ENCODE results near the gene UGT2B7.

UGT2B7 gene

GRCh38 chr4:69069085-69069484 is 27.2 kb upstream of the UGT2B7 start:
- 100% methylated on average over 1 of the region's 2 CpGs for WGBS (ENCODE audit: insufficient coverage)
- Histone ChIP-seq H3K27me3 (replicated peaks in 2 of 5; ENCODE audit: control insufficient read depth in 4 of 5, insufficient read depth in 5 of 5, low read length in 4 of 5) (no peaks in the 10 kb centered on the region), H3K36me3 (ENCODE audit: control insufficient read depth in 4 of 4, insufficient read depth in 4 of 4, low read length in 3 of 4) (no peaks in the 10 kb centered on the region), H3K4me1 (ENCODE audit: control extremely low read depth in 1 of 4, control insufficient read depth in 4 of 4, insufficient read depth in 4 of 4, low read length in 3 of 4) (no peaks in the 10 kb centered on the region), H3K9me3 (ENCODE audit: control extremely low read depth in 1 of 5, control insufficient read depth in 4 of 5, insufficient read depth in 2 of 5, low read depth in 1 of 5, low read length in 4 of 5) (no peaks in the 10 kb centered on the region), H3K4me3 (ENCODE audit: control insufficient read depth in 1 of 7, extremely low read depth in 1 of 7, insufficient read depth in 4 of 7, low read depth in 2 of 7, low read length in 6 of 7) (no peak overlapping the region), H3K27ac (ENCODE audit: insufficient read depth in 1 of 2, low read depth in 1 of 2, low read length in 2 of 2, poor library complexity in 1 of 2, severe bottlenecking in 2 of 2) (no peak overlapping the region)
- POLR2A ChIA-PET = no interaction called here
- CTCF ChIA-PET = no interaction called here
- DNase-seq = no peak

GRCh38 chr4:69070590-69070989 is 25.7 kb upstream of the UGT2B7 start:
- no peaks in the 10 kb centered on the region for H3K9me3 ChIP-seq (ENCODE audit: control extremely low read depth in 1 of 5, control insufficient read depth in 4 of 5, insufficient read depth in 2 of 5, low read depth in 1 of 5, low read length in 4 of 5)
- H3K27me3 ChIP-seq (replicated peaks in 2 of 5; ENCODE audit: control insufficient read depth in 4 of 5, insufficient read depth in 5 of 5, low read length in 4 of 5) = no peaks in the 10 kb centered on the region
- no peaks in the 10 kb centered on the region for H3K36me3 ChIP-seq (ENCODE audit: control insufficient read depth in 4 of 4, insufficient read depth in 4 of 4, low read length in 3 of 4)
- ChIA-PET CTCF (no interaction called here), POLR2A (no interaction called here)
- DNase-seq = no peak
- 100% methylated on average over 2 of the region's 2 CpGs for WGBS (ENCODE audit: insufficient coverage)
- H3K27ac ChIP-seq (ENCODE audit: insufficient read depth in 1 of 2, low read depth in 1 of 2, low read length in 2 of 2, poor library complexity in 1 of 2, severe bottlenecking in 2 of 2) = no peak overlapping the region
- H3K4me1 ChIP-seq (ENCODE audit: control extremely low read depth in 1 of 4, control insufficient read depth in 4 of 4, insufficient read depth in 4 of 4, low read length in 3 of 4) = no peaks in the 10 kb centered on the region
- H3K4me3 ChIP-seq (ENCODE audit: control insufficient read depth in 1 of 7, extremely low read depth in 1 of 7, insufficient read depth in 4 of 7, low read depth in 2 of 7, low read length in 6 of 7) = no peak overlapping the region

DNA sequence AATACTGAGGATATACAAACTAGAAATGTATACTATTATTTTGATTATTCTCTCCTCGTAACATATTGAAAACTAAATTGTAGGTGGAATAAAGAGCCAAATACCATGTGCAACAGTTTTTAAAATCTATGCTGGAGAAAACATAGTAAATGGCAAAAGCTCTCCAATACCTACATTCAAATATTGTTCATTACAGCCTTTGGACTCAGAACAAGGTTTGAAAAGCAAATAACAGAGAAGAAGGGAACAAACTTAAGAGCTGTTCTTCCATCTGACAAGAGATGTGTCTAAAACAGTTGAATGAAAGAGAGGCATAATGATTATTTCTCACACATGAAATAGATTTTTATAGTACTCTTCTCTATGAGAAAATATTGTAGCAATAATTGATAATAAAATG is 25.0 kb upstream of the UGT2B7 start:
- no CpG with 5 or more reads among the region's 1 CpG for WGBS (ENCODE audit: insufficient coverage)
- Histone ChIP-seq H3K9me3 (ENCODE audit: control extremely low read depth in 1 of 5, control insufficient read depth in 4 of 5, insufficient read depth in 2 of 5, low read depth in 1 of 5, low read length in 4 of 5) (no peaks in the 10 kb centered on the region), H3K27me3 (replicated peaks in 2 of 5; ENCODE audit: control insufficient read depth in 4 of 5, insufficient read depth in 5 of 5, low read length in 4 of 5) (no peaks in the 10 kb centered on the region), H3K4me1 (ENCODE audit: control extremely low read depth in 1 of 4, control insufficient read depth in 4 of 4, insufficient read depth in 4 of 4, low read length in 3 of 4) (no peaks in the 10 kb centered on the region), H3K36me3 (ENCODE audit: control insufficient read depth in 4 of 4, insufficient read depth in 4 of 4, low read length in 3 of 4) (no peaks in the 10 kb centered on the region), H3K27ac (ENCODE audit: insufficient read depth in 1 of 2, low read depth in 1 of 2, low read length in 2 of 2, poor library complexity in 1 of 2, severe bottlenecking in 2 of 2) (no peak overlapping the region), H3K4me3 (ENCODE audit: control insufficient read depth in 1 of 7, extremely low read depth in 1 of 7, insufficient read depth in 4 of 7, low read depth in 2 of 7, low read length in 6 of 7) (no peak overlapping the region)
- DNase-seq = no peak
- ChIA-PET CTCF (no interaction called here), POLR2A (no interaction called here)

- Histone ChIP-seq H3K27me3 (replicated peaks in 2 of 5; ENCODE audit: control insufficient read depth in 4 of 5, insufficient read depth in 5 of 5, low read length in 4 of 5) (no peaks in the 10 kb centered on the region), H3K9me3 (ENCODE audit: control extremely low read depth in 1 of 5, control insufficient read depth in 4 of 5, insufficient read depth in 2 of 5, low read depth in 1 of 5, low read length in 4 of 5) (no peaks in the 10 kb centered on the region), H3K27ac (ENCODE audit: insufficient read depth in 1 of 2, low read depth in 1 of 2, low read length in 2 of 2, poor library complexity in 1 of 2, severe bottlenecking in 2 of 2) (no peak overlapping the region), H3K4me1 (ENCODE audit: control extremely low read depth in 1 of 4, control insufficient read depth in 4 of 4, insufficient read depth in 4 of 4, low read length in 3 of 4) (no peaks in the 10 kb centered on the region), H3K36me3 (ENCODE audit: control insufficient read depth in 4 of 4, insufficient read depth in 4 of 4, low read length in 3 of 4) (no peaks in the 10 kb centered on the region), H3K4me3 (ENCODE audit: control insufficient read depth in 1 of 7, extremely low read depth in 1 of 7, insufficient read depth in 4 of 7, low read depth in 2 of 7, low read length in 6 of 7) (no peak overlapping the region)
- no peak for DNase-seq
- CTCF ChIA-PET = no interaction called here
- WGBS (ENCODE audit: insufficient coverage) = no CpG with 5 or more reads among the region's 1 CpG
- POLR2A ChIA-PET = no interaction called here
Observed at GRCh38 chr4:69073375-69073774, 22.9 kb upstream of the UGT2B7 start.

DNA sequence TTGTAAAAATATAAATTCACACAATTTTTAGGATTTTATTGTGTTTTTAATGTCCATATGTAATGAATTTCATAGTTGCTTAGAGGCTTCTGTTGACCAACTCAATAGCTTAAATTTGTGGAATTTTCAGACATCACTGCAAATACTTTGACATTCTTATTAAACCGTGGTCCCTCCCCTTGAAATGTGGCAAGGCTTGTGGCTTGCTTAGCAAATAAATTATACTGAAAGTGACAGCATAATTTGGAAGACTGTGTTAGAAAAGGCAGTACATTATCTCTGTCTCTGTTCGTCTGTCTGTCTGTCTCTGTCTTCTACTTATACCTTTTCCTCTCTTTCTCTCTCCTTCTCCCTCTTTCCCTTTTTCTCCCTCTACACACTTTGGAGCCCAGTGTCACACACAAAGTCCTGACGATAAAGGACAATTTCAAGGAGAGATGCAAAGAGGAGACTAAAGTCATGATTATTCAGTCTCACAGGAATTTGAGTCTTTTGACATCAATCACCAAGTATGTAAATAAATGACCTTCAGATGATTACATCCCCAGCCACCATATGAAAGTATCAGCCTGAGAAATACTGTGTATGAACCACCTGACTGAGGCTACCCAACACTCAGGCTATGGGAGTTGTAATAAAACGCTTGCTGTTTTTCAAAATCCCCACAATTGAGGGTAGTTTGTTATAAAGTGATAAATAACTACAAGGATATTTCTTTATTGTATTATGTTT is 21.0 kb upstream of the UGT2B7 start:
- Histone ChIP-seq H3K36me3 (ENCODE audit: control insufficient read depth in 4 of 4, insufficient read depth in 4 of 4, low read length in 3 of 4) (no peaks in the 10 kb centered on the region), H3K9me3 (ENCODE audit: control extremely low read depth in 1 of 5, control insufficient read depth in 4 of 5, insufficient read depth in 2 of 5, low read depth in 1 of 5, low read length in 4 of 5) (peaks cover 0 to 2% (median 0%) of the 10 kb centered on the region in 5 experiments), H3K4me1 (ENCODE audit: control extremely low read depth in 1 of 4, control insufficient read depth in 4 of 4, insufficient read depth in 4 of 4, low read length in 3 of 4) (no peaks in the 10 kb centered on the region), H3K4me3 (ENCODE audit: control insufficient read depth in 1 of 7, extremely low read depth in 1 of 7, insufficient read depth in 4 of 7, low read depth in 2 of 7, low read length in 6 of 7) (no peak overlapping the region), H3K27me3 (replicated peaks in 2 of 5; ENCODE audit: control insufficient read depth in 4 of 5, insufficient read depth in 5 of 5, low read length in 4 of 5) (no peaks in the 10 kb centered on the region), H3K27ac (ENCODE audit: insufficient read depth in 1 of 2, low read depth in 1 of 2, low read length in 2 of 2, poor library complexity in 1 of 2, severe bottlenecking in 2 of 2) (no peak overlapping the region)
- CTCF ChIA-PET = interaction anchor here (0.6 kb wide), 1 partner anchor 13 kb away, joined by 3 read pairs; no protein-coding TSS in a partner anchor
- POLR2A ChIA-PET = no interaction called here
- DNase-seq = no peak
- WGBS (ENCODE audit: insufficient coverage) = 40% methylated on average over 1 of the region's 4 CpGs

- H3K27me3 ChIP-seq (replicated peaks in 2 of 5; ENCODE audit: control insufficient read depth in 4 of 5, insufficient read depth in 5 of 5, low read length in 4 of 5) = no peaks in the 10 kb centered on the region
- no peaks in the 10 kb centered on the region for H3K4me1 ChIP-seq (ENCODE audit: control extremely low read depth in 1 of 4, control insufficient read depth in 4 of 4, insufficient read depth in 4 of 4, low read length in 3 of 4)
- 85% methylated on average over 1 of the region's 2 CpGs for WGBS (ENCODE audit: insufficient coverage)
- ChIA-PET CTCF (no interaction called here), POLR2A (no interaction called here)
- no peak overlapping the region for H3K27ac ChIP-seq (ENCODE audit: insufficient read depth in 1 of 2, low read depth in 1 of 2, low read length in 2 of 2, poor library complexity in 1 of 2, severe bottlenecking in 2 of 2)
- DNase-seq = no peak
- H3K36me3 ChIP-seq (ENCODE audit: control insufficient read depth in 4 of 4, insufficient read depth in 4 of 4, low read length in 3 of 4) = no peaks in the 10 kb centered on the region
- H3K9me3 ChIP-seq (ENCODE audit: control extremely low read depth in 1 of 5, control insufficient read depth in 4 of 5, insufficient read depth in 2 of 5, low read depth in 1 of 5, low read length in 4 of 5) = peaks cover 0 to 2% (median 0%) of the 10 kb centered on the region in 5 experiments
- no peak overlapping the region for H3K4me3 ChIP-seq (ENCODE audit: control insufficient read depth in 1 of 7, extremely low read depth in 1 of 7, insufficient read depth in 4 of 7, low read depth in 2 of 7, low read length in 6 of 7)
Observed at GRCh38 chr4:69078852-69079251, 17.4 kb upstream of the UGT2B7 start.

DNA sequence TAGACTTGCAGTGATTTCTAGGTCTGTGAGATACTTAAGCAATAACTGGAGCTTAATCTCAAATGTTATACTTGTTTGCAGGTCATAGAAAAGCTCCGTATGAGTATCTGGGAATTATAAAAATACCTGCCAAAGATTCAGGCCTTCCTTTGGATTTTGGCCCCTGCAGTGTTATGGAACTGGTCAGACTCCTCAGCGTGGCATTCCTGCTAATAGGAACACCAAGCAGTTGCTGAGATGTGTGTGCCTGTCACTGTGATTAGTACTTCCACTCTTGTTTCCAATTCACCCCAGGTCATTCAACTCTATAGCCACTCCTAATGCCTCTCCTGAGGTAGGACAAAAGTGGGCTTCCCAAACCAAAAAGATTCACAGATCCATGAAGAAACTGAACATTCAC is 7.8 kb upstream of the UGT2B7 start:
- Histone ChIP-seq H3K4me1 (ENCODE audit: control extremely low read depth in 1 of 4, control insufficient read depth in 4 of 4, insufficient read depth in 4 of 4, low read length in 3 of 4) (no peaks in the 10 kb centered on the region), H3K9me3 (ENCODE audit: control extremely low read depth in 1 of 5, control insufficient read depth in 4 of 5, insufficient read depth in 2 of 5, low read depth in 1 of 5, low read length in 4 of 5) (peaks cover 0 to 1% (median 0%) of the 10 kb centered on the region in 5 experiments), H3K27me3 (replicated peaks in 2 of 5; ENCODE audit: control insufficient read depth in 4 of 5, insufficient read depth in 5 of 5, low read length in 4 of 5) (no peaks in the 10 kb centered on the region), H3K27ac (ENCODE audit: insufficient read depth in 1 of 2, low read depth in 1 of 2, low read length in 2 of 2, poor library complexity in 1 of 2, severe bottlenecking in 2 of 2) (no peak overlapping the region), H3K4me3 (ENCODE audit: control insufficient read depth in 1 of 7, extremely low read depth in 1 of 7, insufficient read depth in 4 of 7, low read depth in 2 of 7, low read length in 6 of 7) (no peak overlapping the region), H3K36me3 (ENCODE audit: control insufficient read depth in 4 of 4, insufficient read depth in 4 of 4, low read length in 3 of 4) (no peaks in the 10 kb centered on the region)
- ChIA-PET CTCF (interaction anchor here (0.8 kb wide), 1 partner anchor 8 kb away, joined by 3 read pairs; no protein-coding TSS in a partner anchor), POLR2A (no interaction called here)
- WGBS (ENCODE audit: insufficient coverage) = 100% methylated on average over 1 of the region's 2 CpGs
- DNase-seq = no peak
